ENCODE data around the gene PIM1. TPM values are rescaled to one million over a fixed set of nuclear protein-coding genes. Genes with fewer than 3 reads are reported as not detected.

Gene PIM1
- total RNA-seq, 2 experiments from 2014 or later, result 175 to 183 TPM

GRCh38 chr6:37129566-37129965, 40.4 kb upstream of the PIM1 start:
- Histone ChIP-seq H3K9me3 (ENCODE audit: control insufficient read depth in 1 of 2, insufficient read depth in 1 of 2, low read length in 2 of 2) (no peaks in the 10 kb centered on the region), H3K4me3 (ENCODE audit: low read length) (no peak overlapping the region), H3K27me3 (ENCODE audit: control insufficient read depth in 1 of 2, insufficient read depth in 2 of 2, low read length in 2 of 2) (no peaks in the 10 kb centered on the region), H3K4me1 (ENCODE audit: insufficient read depth, low read length) (peaks cover 25% of the 10 kb centered on the region), H3K27ac (ENCODE audit: low read depth in 1 of 2, low read length in 2 of 2) (no peak overlapping the region), H3K36me3 (ENCODE audit: insufficient read depth, low read length) (no peaks in the 10 kb centered on the region)
- DNase-seq (no peak), ATAC-seq (ENCODE audit: poor library complexity) (no peak)
- no peaks in the 10 kb centered on the region for H3K9me3 Mint-ChIP-seq
- H3K4me3 Mint-ChIP-seq, result no peak overlapping the region
- intact Hi-C loops (cut with DNase I, micrococcal nuclease), result no loop called here
- CTCF ChIA-PET, result interaction anchor here (0.7 to 1.6 kb wide), 2 partner anchors 42 to 100 kb away, joined by 3 read pairs; no protein-coding TSS in a partner anchor
- no peaks in the 10 kb centered on the region for H3K27me3 Mint-ChIP-seq
- no peaks in the 10 kb centered on the region for H3K36me3 Mint-ChIP-seq (ENCODE audit: low read depth)
- no peak overlapping the region for H3K27ac Mint-ChIP-seq
- POLR2A ChIA-PET, result no interaction called here
- H3K4me1 Mint-ChIP-seq (ENCODE audit: low read depth), result peaks cover 6% of the 10 kb centered on the region
- TF ChIP-seq, protein P1, sequence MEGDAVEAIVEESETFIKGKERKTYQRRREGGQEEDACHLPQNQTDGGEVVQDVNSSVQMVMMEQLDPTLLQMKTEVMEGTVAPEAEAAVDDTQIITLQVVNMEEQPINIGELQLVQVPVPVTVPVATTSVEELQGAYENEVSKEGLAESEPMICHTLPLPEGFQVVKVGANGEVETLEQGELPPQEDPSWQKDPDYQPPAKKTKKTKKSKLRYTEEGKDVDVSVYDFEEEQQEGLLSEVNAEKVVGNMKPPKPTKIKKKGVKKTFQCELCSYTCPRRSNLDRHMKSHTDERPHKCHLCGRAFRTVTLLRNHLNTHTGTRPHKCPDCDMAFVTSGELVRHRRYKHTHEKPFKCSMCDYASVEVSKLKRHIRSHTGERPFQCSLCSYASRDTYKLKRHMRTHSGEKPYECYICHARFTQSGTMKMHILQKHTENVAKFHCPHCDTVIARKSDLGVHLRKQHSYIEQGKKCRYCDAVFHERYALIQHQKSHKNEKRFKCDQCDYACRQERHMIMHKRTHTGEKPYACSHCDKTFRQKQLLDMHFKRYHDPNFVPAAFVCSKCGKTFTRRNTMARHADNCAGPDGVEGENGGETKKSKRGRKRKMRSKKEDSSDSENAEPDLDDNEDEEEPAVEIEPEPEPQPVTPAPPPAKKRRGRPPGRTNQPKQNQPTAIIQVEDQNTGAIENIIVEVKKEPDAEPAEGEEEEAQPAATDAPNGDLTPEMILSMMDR (IDR thresholded peaks at IDR 0.05), result no peak

DNA sequence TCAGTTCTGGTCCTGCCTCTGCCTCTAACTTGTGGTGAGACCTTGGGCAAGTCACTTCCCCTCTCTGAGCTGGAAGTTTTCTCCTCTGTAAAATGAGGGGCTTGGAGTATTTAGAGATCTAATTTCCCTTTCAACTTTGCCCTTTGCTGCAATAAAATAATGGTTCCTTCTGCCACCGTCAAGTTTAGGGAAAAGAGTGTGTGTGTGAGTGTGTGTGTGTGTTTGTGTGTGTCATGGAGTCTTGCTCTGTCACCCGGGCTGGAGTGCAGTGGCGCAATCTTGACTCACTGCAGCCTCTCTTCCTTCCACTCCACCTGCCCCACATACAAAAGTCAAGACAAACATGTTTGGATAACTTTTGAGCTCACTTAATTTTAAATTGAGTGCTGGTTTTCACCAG, 39.2 kb upstream of the PIM1 start:
- no peaks in the 10 kb centered on the region for H3K36me3 ChIP-seq (ENCODE audit: insufficient read depth, low read length)
- ATAC-seq (ENCODE audit: poor library complexity) (no peak), DNase-seq (peak in 2 of 14 experiments; percentile 34 to 53)
- no peaks in the 10 kb centered on the region for H3K9me3 Mint-ChIP-seq
- no peak overlapping the region for H3K27ac Mint-ChIP-seq
- no peak overlapping the region for H3K4me3 Mint-ChIP-seq
- H3K9me3 ChIP-seq (ENCODE audit: control insufficient read depth in 1 of 2, insufficient read depth in 1 of 2, low read length in 2 of 2), result no peaks in the 10 kb centered on the region
- CTCF ChIA-PET, result interaction anchor here (1.0 kb wide), 1 partner anchor 79 kb away, joined by 3 read pairs; no protein-coding TSS in a partner anchor
- no peak overlapping the region for H3K4me3 ChIP-seq (ENCODE audit: low read length)
- peaks cover 35% of the 10 kb centered on the region for H3K4me1 ChIP-seq (ENCODE audit: insufficient read depth, low read length)
- H3K27me3 Mint-ChIP-seq, result no peaks in the 10 kb centered on the region
- H3K27me3 ChIP-seq (ENCODE audit: control insufficient read depth in 1 of 2, insufficient read depth in 2 of 2, low read length in 2 of 2), result no peaks in the 10 kb centered on the region
- POLR2A ChIA-PET, result no interaction called here
- no peaks in the 10 kb centered on the region for H3K36me3 Mint-ChIP-seq (ENCODE audit: low read depth)
- H3K27ac ChIP-seq (ENCODE audit: low read depth in 1 of 2, low read length in 2 of 2), result no peak overlapping the region
- intact Hi-C loops (cut with DNase I, micrococcal nuclease), result no loop called here
- TF ChIP-seq, protein P1 (IDR thresholded peaks at IDR 0.05), result no peak
- H3K4me1 Mint-ChIP-seq (ENCODE audit: low read depth), result peaks cover 14% of the 10 kb centered on the region

DNA sequence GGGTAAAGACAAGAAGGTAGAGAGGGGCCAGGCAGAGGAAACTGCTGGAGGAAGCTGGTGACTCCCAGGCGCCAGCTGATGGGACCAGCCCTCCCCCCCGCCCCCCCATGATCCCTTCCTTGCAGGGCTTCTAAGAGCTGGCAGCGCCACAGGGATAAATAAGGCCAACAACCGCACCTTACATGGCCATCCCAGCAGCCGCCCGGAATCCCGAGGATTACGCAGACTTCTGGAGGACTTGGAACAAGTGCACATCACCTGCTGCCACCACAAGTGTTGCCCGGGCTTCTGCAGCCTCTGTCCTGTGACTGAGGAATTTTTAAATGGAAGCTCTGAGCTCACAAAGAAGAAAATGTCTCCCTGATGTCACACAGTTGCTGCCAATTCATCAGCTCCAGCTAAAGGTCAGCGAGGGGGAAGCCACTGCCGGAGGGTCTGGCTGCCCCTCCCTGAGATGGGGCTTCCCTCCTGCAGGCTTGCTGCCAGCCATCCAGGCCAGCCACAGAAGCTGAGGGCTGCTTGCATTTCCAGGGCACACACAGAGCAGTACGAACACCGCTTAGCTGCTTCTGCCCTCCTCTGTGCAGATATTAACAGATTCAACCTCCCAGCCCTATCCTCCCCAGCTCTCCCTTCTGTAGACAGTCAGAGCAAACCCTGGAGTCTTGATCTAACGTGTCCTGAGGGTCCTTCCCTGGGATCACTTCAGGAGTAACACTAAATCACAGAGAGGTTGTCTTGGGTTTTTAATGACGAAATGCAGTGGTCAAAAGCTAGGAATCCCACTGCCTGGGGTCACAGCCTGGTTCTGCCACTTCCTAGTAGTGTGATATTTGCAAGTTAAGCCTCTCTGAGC, 38.6 kb upstream of the PIM1 start:
- ChIA-PET CTCF (interaction anchor here (1.0 kb wide), 1 partner anchor 80 kb away, joined by 3 read pairs; no protein-coding TSS in a partner anchor), POLR2A (no interaction called here)
- Mint-ChIP-seq H3K4me3 (no peak overlapping the region), H3K27ac (no peak overlapping the region), H3K9me3 (no peaks in the 10 kb centered on the region), H3K4me1 (ENCODE audit: low read depth) (peaks cover 14% of the 10 kb centered on the region), H3K36me3 (ENCODE audit: low read depth) (no peaks in the 10 kb centered on the region), H3K27me3 (no peaks in the 10 kb centered on the region)
- TF ChIP-seq, protein P1 (IDR thresholded peaks at IDR 0.05), result no peak
- Histone ChIP-seq H3K4me3 (ENCODE audit: low read length) (no peak overlapping the region), H3K36me3 (ENCODE audit: insufficient read depth, low read length) (no peaks in the 10 kb centered on the region), H3K4me1 (ENCODE audit: insufficient read depth, low read length) (peaks cover 38% of the 10 kb centered on the region), H3K27ac (ENCODE audit: low read depth in 1 of 2, low read length in 2 of 2) (peak overlapping the region in 1 of 2 donors; percentile 9), H3K27me3 (ENCODE audit: control insufficient read depth in 1 of 2, insufficient read depth in 2 of 2, low read length in 2 of 2) (no peaks in the 10 kb centered on the region), H3K9me3 (ENCODE audit: control insufficient read depth in 1 of 2, insufficient read depth in 1 of 2, low read length in 2 of 2) (no peaks in the 10 kb centered on the region)
- ATAC-seq (ENCODE audit: poor library complexity) (no peak), DNase-seq (no peak)
- intact Hi-C loops (cut with DNase I, micrococcal nuclease), result no loop called here
